ENCODE measurements around the gene ZNF718.
"Not testable (repeated sequence)": the region's sequence is repeated elsewhere in the genome, so short reads cannot be mapped to it uniquely, and the experiment has no call there.

ZNF718 gene

DNA sequence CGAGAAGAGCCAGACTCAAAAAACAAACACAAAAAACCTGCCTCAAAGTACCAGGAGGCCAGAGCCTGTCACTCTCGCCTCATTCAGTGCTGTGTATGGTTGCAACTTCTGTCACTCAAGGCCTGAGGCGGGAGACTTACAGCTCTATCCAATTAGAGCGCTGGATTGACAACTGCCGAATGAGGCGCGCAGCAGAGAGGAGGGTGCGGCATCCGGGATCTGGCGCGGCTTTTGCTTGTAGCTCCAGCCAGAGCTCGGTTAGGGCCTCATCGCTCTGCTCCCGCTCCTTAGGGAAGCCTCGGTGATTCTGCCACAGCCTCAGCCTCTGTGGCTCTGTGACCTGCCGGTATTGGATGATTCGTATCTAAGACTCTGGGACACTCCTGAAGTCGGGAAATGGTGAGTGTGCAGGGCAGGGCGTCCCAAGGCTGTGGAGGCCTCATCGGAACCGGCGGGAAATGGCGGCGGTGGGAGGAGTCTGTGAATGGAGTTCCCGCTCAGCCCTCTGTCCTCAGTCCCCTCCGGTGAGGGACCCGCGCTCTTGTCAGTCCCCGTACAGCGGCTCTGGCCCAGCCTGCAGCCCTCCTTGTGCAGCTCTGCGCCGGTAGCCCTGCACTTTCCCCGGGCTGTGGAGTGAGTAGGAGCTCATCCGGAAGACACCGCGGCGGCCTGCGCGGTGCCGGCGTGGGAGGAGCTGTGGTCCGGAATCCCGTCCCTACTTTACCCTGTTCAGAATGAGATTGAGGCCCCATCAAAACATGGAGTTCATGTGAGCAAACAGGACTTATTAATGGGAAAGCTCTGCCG is at the start of gene ZNF718:
TSS of gene ZNF718 (plus strand) at position 227 of the 807 bp plus-strand sequence. CDS start at position 397, 170 bp downstream.
- peak; percentile 97 for DNase-seq (ENCODE audit: low read depth)

DNA sequence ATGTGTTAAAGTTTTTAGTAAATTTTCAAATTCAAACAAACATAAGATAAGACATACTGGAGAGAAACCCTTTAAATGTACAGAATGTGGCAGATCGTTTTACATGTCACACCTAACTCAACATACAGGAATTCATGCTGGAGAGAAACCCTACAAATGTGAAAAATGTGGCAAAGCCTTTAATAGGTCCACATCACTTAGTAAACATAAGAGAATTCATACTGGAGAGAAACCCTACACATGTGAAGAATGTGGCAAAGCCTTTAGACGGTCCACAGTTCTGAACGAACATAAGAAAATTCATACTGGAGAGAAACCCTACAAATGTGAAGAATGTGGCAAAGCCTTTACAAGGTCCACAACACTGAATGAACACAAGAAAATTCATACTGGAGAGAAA is 38.4 kb upstream of the ZNF718 start:
- no peak overlapping the region for H3K4me3 ChIP-seq (ENCODE audit: low read depth, low read length)
- no peak for TF ChIP-seq CTCF (IDR thresholded peaks at IDR 0.05; ENCODE audit: low read depth, low read length, missing control alignments)

More for the DNA sequence above, at the start of gene ZNF718:
- peak within 1 kb of the TSS; percentile 60 for H3K4me3 ChIP-seq (ENCODE audit: low read depth, low read length)
- TF ChIP-seq CTCF (IDR thresholded peaks at IDR 0.05; ENCODE audit: low read depth, low read length, missing control alignments) = no peak

GRCh38 chr4:86559-87324 is 37.6 kb upstream of the ZNF718 start:
- H3K4me3 ChIP-seq (ENCODE audit: low read depth, low read length); DNase-seq (ENCODE audit: low read depth): not testable (repeated sequence)

More for the DNA sequence above, 38.4 kb upstream of the ZNF718 start:
- no peak for DNase-seq (ENCODE audit: low read depth)

GRCh38 chr4:98386-98785 is 25.9 kb upstream of the ZNF718 start:
- H3K4me3 ChIP-seq (ENCODE audit: low read depth, low read length) = no peak overlapping the region
- TF ChIP-seq CTCF (IDR thresholded peaks at IDR 0.05; ENCODE audit: low read depth, low read length, missing control alignments) = no peak
- DNase-seq (ENCODE audit: low read depth) = no peak

GRCh38 chr4:99863-100262 is 24.4 kb upstream of the ZNF718 start:
- no peak overlapping the region for H3K4me3 ChIP-seq (ENCODE audit: low read depth, low read length)
- TF ChIP-seq CTCF (IDR thresholded peaks at IDR 0.05; ENCODE audit: low read depth, low read length, missing control alignments) = no peak
- no peak for DNase-seq (ENCODE audit: low read depth)

GRCh38 chr4:107083-107443 is 17.2 kb upstream of the ZNF718 start:
- no peak for DNase-seq (ENCODE audit: low read depth)
- no peak overlapping the region for H3K4me3 ChIP-seq (ENCODE audit: low read depth, low read length)
- TF ChIP-seq CTCF (IDR thresholded peaks at IDR 0.05; ENCODE audit: low read depth, low read length, missing control alignments) = no peak
